PC-9 (cell line): ENCODE measurements around the gene CD274. TPM values are rescaled to one million over a fixed set of nuclear protein-coding genes. Genes with fewer than 3 reads are reported as not detected.

Experiments used
- BruUV-seq: library from RNA; stranded (reverse); fragments of 400-500 nt; replicated peaks from 2 replicates; lab custom pipeline; 2021; lab: Mats Ljungman, UMichigan
- CTCF ChIA-PET: fragments of 300-600 bp; sonication (Branson Sonifier 250); formaldehyde crosslinking; loops from one replicate; lab custom pipeline; 2022; ENCODE audit warnings: antibody characterized with exemption; lab: Charles Lee
- POLR2A ChIA-PET: fragments of 300-600 bp; sonication (Branson Sonifier 250); formaldehyde crosslinking; loops from one replicate; lab custom pipeline; 2022; ENCODE audit warnings: antibody characterized with exemption; ENCODE audit not compliant: unreplicated experiment; lab: Charles Lee
- DNase-seq, 2 experiments: peaks; one replicate each; pipeline versions ENCODE4 v3.0.0 to v3.0.0-alpha.2; 2015 to 2022; ENCODE audit warnings: mixed read lengths in 1 of 2
- H2AFZ ChIP-seq: fragments of 200-600 bp; sonication (generic); 2 replicates; pipeline ENCODE4 v1.8.1; 2017; ENCODE audit warnings: antibody characterized with exemption
- H3F3A ChIP-seq: fragments of 200-600 bp; sonication (generic); 2 replicates; pipeline ENCODE4 v1.8.1; 2017; ENCODE audit warnings: antibody characterized with exemption, mild to moderate bottlenecking, low read depth; ENCODE audit not compliant: insufficient read depth
- H3K27ac ChIP-seq: fragments of 200-600 bp; sonication (generic); 2 replicates; pipeline ENCODE4 v1.6.1; 2016; ENCODE audit warnings: mixed run types
- H3K27me3 ChIP-seq: fragments of 200-600 bp; sonication (generic); 2 replicates; pipeline ENCODE4 v1.6.1; 2016; ENCODE audit warnings: low read depth, mixed run types; ENCODE audit not compliant: insufficient read depth
- H3K36me3 ChIP-seq: fragments of 200-600 bp; sonication (generic); 2 replicates; pipeline ENCODE4 v1.6.1; 2016; ENCODE audit warnings: low read depth, mixed run types
- H3K4me1 ChIP-seq: fragments of 200-600 bp; sonication (generic); replicated peaks from 2 replicates; pipeline ENCODE4 v1.6.1; 2016; ENCODE audit warnings: mixed run types; ENCODE audit not compliant: insufficient read depth
- H3K4me2 ChIP-seq: fragments of 200-600 bp; sonication (generic); 2 replicates; pipeline ENCODE4 v1.6.1; 2017; ENCODE audit warnings: mixed run types
- H3K4me3 ChIP-seq: fragments of 200-600 bp; sonication (generic); 2 replicates; pipeline ENCODE4 v1.6.1; 2016; ENCODE audit warnings: mixed run types
- H3K79me2 ChIP-seq: fragments of 200-600 bp; sonication (generic); 2 replicates; pipeline ENCODE4 v1.6.1; 2017; ENCODE audit warnings: low read depth, mixed run types
- H3K9me2 ChIP-seq: fragments of 200-600 bp; sonication (generic); 2 replicates; pipeline ENCODE4 v1.8.1; 2017; ENCODE audit warnings: mild to moderate bottlenecking; ENCODE audit not compliant: insufficient read depth
- H3K9me3 ChIP-seq: fragments of 200-600 bp; sonication (generic); 2 replicates; pipeline ENCODE4 v1.8.1; 2016; ENCODE audit warnings: low read depth; ENCODE audit not compliant: insufficient read depth
- H4K20me1 ChIP-seq: fragments of 200-600 bp; sonication (generic); 2 replicates; pipeline ENCODE4 v1.8.1; 2017; ENCODE audit not compliant: insufficient read depth
- CTCF ChIP-seq: fragments of 200-600 bp; sonication (generic); conservative IDR thresholded peaks from 2 replicates; pipeline ENCODE4 v1.6.1; 2017; ENCODE audit warnings: mixed run types, antibody characterized with exemption, mild to moderate bottlenecking, moderate library complexity
- EZH2 ChIP-seq: fragments of 200-600 bp; sonication (generic); IDR thresholded peaks from 2 replicates; pipeline ENCODE4 v1.8.0; 2017; ENCODE audit warnings: antibody characterized with exemption, low read depth
- intact Hi-C: fragments of 100-400 bp; cut with micrococcal nuclease; formaldehyde crosslinking; loops from one replicate; pipeline ENCODE4 v1.10.0; 2022; ENCODE audit not compliant: unreplicated experiment
- total RNA-seq: library from RNA; stranded (reverse); gene quantifications from 2 replicates; pipeline ENCODE4 v1.2.3, GENCODE V29; 2021

Gene CD274
- total RNA-seq, 1 experiment from 2014 or later, result 4.4 TPM

- ChIA-PET POLR2A (no interaction called here), CTCF (no interaction called here)
- Histone ChIP-seq H3K79me2 (no peaks in the 10 kb centered on the region), H2AFZ (no peak overlapping the region), H3K4me1 (no peaks in the 10 kb centered on the region), H3K27me3 (no peaks in the 10 kb centered on the region), H3K9me2 (no peaks in the 10 kb centered on the region), H3K27ac (no peak overlapping the region), H4K20me1 (no peaks in the 10 kb centered on the region), H3K9me3 (no peaks in the 10 kb centered on the region), H3F3A (no peaks in the 10 kb centered on the region), H3K4me2 (no peak overlapping the region), H3K4me3 (no peak overlapping the region), H3K36me3 (no peaks in the 10 kb centered on the region)
- no peak for DNase-seq
- intact Hi-C loops, result no loop called here
- TF ChIP-seq CTCF (no peak), EZH2 (no peak)
- no TSS peak for BruUV-seq
Measured at GRCh38 chr9:5502553-5502952, 52.2 kb downstream of the CD274 start.

GRCh38 chr9:5509573-5509972 lies 59.2 kb downstream of the CD274 start:
- Histone ChIP-seq H3K27ac (peak overlapping the region; percentile 90), H3K9me2 (no peaks in the 10 kb centered on the region), H3K79me2 (no peaks in the 10 kb centered on the region), H4K20me1 (no peaks in the 10 kb centered on the region), H3F3A (peaks cover 27% of the 10 kb centered on the region), H3K36me3 (no peaks in the 10 kb centered on the region), H3K4me1 (peaks cover 46% of the 10 kb centered on the region), H3K4me3 (peak overlapping the region; percentile 53; the same call in 1 of the 2 replicates), H3K27me3 (no peaks in the 10 kb centered on the region), H3K4me2 (peak overlapping the region; percentile 82), H2AFZ (no peak overlapping the region), H3K9me3 (no peaks in the 10 kb centered on the region)
- DNase-seq, result peak in 1 of 2 experiments; percentile 86
- CTCF ChIA-PET, result no interaction called here
- intact Hi-C loops, result no loop called here
- no TSS peak for BruUV-seq
- POLR2A ChIA-PET, result no interaction called here
- no peak for TF ChIP-seq CTCF
- no peak for TF ChIP-seq EZH2

- ChIA-PET POLR2A (no interaction called here), CTCF (interaction anchor here (0.6 to 1.0 kb wide), 2 partner anchors 90 to 1983 kb away, joined by 4 to 7 read pairs; no protein-coding TSS in a partner anchor)
- DNase-seq, result peak in 1 of 2 experiments; percentile 55
- Histone ChIP-seq H3K27me3 (no peaks in the 10 kb centered on the region), H3F3A (peaks cover 27% of the 10 kb centered on the region), H3K4me1 (peaks cover 46% of the 10 kb centered on the region), H3K9me3 (no peaks in the 10 kb centered on the region), H3K9me2 (no peaks in the 10 kb centered on the region), H2AFZ (peak within 1 kb of the TSS; percentile 70), H4K20me1 (no peaks in the 10 kb centered on the region), H3K27ac (peak within 1 kb of the TSS; percentile 90), H3K36me3 (no peaks in the 10 kb centered on the region), H3K79me2 (no peaks in the 10 kb centered on the region), H3K4me2 (peak within 1 kb of the TSS; percentile 82), H3K4me3 (peak within 1 kb of the TSS; percentile 53)
- TSS peak; percentile 55 for BruUV-seq
- intact Hi-C loops, result loop anchor here (2.0 kb wide), 1 partner anchor 62 kb away; no protein-coding TSS in a partner anchor
- no peak for TF ChIP-seq CTCF
- TF ChIP-seq EZH2, result no peak
Measured at GRCh38 chr9:5510360-5510931, 60.1 kb downstream of the CD274 start, which contains the start of gene PDCD1LG2. PDCD1LG2 (plus strand) TSS chr9:5510531; CDS start chr9:5522547, 12,016 bp downstream.
